ENCODE data around the gene RAB25.
"Not testable (repeated sequence)": the region's sequence is repeated elsewhere in the genome, so short reads cannot be mapped to it uniquely, and the experiment has no call there.

Gene RAB25

DNA sequence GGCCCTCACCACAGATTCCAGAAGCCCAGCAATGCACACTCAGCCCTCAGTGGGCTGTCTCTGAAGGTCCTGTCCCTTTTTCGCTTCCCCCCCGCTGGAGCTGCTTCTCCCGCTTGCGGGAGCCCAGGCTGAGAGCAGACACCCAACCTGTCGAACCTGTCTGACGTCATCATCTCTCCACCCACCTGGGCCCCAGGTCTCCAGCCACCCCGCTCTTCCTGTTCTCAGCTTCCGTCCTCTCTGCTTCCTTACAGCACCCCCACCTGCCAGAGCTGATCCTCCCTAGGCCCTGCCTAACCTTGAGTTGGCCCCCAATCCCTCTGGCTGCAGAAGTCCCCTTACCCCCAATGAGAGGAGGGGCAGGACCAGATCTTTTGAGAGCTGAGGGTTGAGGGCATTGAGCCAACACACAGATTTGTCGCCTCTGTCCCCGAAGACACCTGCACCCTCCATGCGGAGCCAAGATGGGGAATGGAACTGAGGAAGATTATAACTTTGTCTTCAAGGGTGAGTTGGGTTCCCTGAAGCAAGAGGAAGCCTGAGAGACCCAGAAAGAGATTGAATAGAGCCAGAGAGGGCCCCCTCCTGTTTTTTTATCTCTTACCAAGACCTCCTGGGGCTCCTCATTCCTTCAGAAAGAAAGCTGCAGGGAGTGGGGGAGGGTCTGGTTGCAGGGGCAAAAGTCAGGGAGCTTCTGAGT lies at the start of gene RAB25:
Gene RAB25 (plus strand): TSS at position 224 of the 700 bp plus-strand sequence. CDS start 241 bp downstream, at position 465.
- no peak for DNase-seq

GRCh38 chr1:156012051-156012817 lies 48.7 kb upstream of the RAB25 start:
- no peak for DNase-seq

- no peak for DNase-seq
These were observed 46.1 kb upstream of the RAB25 start for GRCh38 chr1:156014829-156015228.

GRCh38 chr1:156019946-156020292 lies 41.0 kb upstream of the RAB25 start:
- no peak for DNase-seq

DNA sequence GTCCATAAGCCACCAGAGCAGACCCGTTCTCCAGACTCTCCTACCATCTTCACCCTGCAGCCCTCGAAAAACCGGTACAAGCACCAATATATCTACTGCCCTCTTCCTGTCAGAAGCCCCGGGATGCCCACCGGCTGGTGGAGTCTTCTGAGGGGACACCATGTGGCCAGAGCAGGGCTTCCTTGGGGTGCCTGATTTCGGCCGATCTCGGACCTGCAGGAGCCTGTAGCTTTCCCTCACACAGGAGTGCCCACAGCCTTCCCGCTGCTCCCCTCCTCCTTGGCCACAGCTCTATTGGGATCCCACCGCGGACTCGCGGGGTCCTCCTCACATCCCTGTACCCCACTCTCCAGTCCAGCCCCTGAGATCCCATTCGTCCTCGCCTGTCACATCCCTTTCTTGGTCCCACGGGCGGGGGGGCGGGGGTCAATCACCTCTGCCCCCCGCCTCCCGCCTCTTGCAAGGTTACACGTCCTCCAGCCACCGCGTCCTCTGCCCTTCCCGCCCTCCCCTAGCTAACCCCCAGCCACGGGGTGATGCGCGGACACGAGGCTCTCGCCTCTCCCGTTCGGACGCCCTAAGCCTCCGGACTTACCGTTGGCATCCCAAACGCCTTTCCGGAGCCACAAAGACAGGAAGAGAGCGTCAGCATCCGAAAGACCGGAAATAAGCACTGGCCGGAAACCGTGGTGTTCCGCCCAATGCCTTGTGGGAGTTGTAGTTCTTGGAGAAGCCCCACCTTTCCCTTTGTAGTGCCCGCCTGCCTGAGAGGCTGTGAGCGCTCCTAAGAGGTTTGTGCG lies 40.5 kb upstream of the RAB25 start, which contains the start of gene SSR2:
Gene SSR2 (minus strand): TSS at position 659 of the 800 bp plus-strand sequence. CDS start 784 bp downstream, outside the sequence.
- peak in 57 of 58 donors; percentile 26 to 95 (median 82) for DNase-seq

DNA sequence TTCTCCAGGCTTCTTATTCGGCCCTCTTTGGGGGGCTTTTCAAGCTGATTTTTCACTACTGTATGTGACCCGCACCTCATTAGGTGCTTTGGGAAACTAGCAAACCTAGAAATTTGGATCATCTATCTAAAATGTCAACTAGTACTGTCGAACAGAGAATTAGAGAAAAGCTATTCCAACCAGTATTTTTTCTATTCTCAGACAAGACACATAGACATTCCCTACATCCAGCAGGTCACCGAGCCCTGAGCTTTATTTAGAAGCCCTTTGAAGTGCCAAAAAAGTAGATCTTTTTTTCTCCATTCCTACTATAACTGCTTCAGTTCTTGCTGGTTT lies 39.9 kb upstream of the RAB25 start:
- no peak for DNase-seq

DNA sequence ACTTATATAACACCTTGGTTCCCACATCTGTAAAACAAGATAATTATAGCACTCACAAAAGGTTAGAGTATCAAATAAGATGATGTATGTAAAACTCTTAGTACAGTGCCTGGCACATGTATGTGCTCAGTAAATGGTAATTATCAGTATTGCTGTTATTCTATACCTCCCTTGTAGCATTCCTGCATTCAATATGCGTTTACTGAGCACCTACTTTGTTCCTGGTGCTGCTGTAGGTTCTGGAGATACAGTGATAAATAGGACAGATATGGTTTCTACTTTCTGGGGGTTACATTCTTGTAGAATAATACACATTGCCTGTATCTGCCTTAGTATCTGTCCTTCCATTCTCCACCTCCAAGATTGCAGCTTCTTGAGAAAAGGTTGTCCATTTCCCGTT lies 39.0 kb upstream of the RAB25 start:
- DNase-seq = no peak

GRCh38 chr1:156024801-156025200 lies 36.2 kb upstream of the RAB25 start:
- DNase-seq = no peak

DNA sequence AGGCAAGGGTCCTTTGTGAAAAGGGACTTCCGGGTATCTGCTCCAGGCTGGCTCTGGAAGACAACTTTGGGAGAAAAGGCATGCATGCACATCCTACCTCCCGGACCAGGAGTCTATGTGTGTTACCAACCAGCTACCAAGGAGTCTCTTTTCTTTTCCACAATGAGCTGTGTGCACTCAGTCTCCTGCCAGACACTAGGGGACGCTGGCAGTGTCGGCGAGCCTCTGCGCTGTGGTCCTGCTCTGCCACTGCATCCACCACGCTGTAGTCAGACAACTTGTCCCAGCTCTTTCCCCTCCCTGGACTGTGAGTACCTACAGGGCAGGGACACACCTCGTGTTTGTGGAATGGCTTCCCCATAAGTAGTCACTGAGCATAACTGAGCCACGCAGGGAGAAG lies 35.1 kb upstream of the RAB25 start:
- peak in 11 of 58 donors; percentile 1 to 13 (median 7) for DNase-seq

DNA sequence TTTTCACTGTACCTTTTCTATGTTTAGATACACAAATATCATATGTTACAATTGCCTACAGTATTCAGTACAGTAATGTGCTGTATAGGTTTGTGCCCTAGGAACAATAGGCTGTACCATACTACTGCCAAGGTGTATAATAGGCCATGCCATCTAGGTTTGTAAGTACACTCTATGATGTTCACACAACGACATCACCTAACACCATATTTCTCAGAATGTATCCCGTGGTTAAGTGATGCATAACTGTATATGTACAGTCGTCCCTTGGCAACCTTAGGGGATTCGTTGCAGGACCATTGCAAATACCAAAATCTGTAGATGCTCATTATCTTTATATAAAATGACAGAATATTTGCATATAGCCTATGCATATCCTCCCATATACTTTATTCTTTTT lies 34.4 kb upstream of the RAB25 start:
- DNase-seq = no peak

GRCh38 chr1:156033011-156033410 lies 27.9 kb upstream of the RAB25 start:
- DNase-seq = no peak

DNA sequence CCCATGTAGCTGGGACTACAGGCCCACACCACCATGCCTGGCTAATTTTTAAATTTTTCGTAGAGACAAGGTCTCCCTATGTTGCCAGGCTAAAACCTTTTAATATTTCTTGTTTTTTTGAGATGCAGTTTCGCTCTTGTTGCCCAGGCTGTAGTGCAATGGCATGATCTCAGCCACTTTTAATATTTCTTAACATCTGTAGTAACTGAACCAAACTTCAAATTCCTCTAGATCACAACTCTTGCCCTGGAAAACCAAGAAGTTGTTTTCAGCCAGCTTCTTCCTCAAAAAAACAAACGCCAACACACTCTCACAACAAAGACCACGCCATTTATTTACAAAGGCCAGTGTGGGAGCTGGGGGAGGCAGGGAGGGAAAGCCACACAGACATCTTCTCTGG lies 26.0 kb upstream of the RAB25 start:
- not testable (repeated sequence) for DNase-seq

DNA sequence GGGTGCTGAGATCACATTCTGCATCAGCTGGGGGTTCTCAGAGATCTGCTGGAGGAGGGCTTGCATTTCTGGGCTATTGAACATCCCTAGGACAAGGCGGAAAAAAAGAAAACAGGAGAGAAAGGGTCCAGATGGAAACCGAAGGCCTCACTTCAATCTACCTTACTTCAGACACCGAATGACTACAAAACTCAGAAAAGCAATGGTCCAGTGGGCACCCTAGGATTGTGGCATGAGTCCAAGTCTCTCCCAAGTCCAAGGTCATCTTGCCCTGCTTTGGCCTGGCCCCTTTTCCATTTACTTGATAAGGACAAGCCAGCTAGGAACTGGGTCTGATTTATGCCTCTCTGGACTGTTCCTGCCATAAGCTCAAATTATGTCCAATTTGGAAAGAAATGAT lies 18.1 kb upstream of the RAB25 start:
- DNase-seq = no peak

DNA sequence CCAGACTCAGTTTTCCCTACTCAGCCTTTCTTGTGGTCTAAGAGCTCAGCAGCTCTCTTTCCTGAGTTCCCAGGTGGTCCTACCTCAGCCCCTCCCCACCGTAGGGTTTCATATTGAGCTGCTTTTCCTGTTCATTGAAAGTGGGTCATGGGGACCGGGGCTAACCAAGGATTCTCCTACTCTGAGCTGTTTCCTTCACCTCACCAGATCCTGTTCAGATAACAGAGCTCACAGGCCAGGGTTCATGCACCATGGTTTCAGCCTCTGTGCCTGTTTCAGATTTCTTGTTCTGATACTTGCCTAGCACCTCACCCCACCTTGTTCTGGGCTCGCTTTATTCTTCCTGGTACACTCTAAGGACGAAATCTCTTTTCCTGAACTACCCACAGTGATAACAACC lies 15.9 kb upstream of the RAB25 start:
- no peak for DNase-seq

DNA sequence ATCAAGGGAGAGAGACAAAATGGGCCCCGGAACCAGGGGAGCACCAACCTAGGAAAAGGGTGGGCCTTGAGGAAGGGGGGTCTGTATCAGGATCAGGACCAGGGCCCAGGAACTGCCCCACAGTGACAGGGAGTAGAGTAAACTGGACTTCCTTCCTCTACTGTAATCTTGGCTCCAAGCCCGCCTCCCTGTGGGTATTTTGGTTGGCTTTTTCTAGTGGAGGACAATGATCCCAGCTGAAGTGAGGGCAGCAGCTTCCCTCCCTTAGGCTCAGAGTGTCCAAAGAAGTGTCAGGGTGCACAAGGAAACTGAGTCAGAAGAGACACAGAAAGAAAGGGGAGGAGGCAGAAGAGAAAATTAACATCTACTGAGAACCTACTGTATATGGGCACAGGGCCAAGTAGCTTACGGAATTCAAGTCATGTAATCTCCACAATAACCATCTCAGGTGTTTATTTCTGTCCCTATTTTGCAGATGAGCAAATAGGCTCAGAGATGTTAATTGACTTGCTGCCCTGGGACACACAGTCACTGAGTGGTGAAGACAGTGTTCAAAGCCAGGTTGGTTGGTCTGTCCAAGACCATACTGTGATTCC lies 12.2 kb upstream of the RAB25 start:
- no peak for DNase-seq

- DNase-seq = peak in 35 of 58 donors; percentile 4 to 77 (median 33)
These were observed 10.6 kb upstream of the RAB25 start for GRCh38 chr1:156050376-156050775.

DNA sequence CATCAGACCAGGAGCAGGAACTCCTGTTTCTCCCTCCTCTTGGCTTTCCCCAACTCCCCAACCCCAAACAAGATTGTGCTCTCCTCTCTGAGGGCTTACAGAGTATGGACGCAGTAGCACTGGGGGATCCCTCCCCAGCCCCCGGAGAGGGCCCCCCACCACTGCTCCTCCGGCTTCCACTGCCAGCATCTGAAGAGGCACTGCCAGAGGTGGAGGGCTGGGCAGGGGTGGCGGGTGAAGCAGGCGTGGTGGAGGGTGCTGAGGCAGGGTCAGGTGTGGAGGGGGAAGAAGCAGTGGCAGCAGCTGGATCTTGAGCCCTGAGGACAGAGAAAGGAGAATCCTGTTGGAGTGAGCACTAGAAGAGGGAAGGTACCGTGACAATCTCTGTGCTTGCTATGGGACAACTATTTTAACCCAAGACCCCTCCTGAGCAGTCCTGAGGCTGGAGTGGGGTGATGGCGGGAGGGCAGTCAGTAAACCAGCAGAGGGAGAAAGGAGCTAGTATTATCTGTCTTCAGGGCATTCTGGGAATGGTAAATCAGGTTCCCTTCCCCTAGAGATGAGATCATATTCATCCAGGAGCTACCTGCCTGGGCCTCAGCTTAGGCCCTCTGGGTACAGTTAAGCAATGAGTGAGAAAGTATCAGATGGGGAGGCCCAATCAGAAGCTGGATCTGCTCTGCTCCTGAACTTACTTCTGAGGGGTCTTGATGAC lies 9.8 kb upstream of the RAB25 start:
- DNase-seq = no peak

DNA sequence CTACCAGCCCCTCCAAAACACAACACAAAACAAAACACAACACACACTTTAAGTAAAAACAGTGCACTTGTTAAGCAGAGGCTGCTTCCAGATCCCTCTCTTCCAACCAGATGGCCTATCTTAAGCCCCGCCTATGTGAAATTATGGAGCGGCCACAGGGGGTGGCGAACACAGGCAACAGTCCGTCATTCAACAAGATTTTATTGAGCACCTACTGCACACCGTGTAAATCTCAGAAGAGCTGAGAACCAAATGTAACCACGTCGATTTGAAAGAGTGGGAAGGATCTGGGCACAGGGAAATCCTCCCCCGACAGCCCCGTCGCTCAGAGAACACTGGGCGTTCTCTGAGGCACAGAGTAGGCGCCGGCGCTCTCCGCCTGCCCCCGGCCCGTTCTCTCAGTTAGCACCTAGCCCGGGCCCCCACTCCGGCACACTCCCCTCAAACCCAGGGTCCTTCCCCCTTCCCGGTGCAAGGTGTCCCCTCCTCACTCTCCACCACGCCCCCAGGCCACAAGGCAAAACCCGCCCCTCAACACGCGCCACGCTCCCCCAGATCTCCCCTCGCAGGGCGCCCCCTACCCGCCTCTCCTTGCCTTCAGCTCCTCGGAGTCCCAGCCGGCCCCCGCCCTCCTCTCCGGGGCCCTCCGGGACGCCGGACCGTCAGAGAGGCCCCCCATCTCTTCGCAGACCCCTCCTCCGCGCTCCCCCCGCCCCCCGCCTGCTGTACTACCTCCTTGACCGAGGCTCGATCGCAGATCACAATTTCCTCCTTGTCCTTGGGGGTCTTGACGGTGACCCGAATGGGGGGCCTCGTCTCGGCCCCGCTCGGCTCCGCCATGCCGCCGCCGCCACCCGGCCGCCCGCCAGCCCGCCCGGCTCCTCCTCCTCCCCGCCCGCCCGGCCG lies 7.8 kb upstream of the RAB25 start:
- peak in 39 of 58 donors; percentile 20 to 78 (median 48) for DNase-seq

DNA sequence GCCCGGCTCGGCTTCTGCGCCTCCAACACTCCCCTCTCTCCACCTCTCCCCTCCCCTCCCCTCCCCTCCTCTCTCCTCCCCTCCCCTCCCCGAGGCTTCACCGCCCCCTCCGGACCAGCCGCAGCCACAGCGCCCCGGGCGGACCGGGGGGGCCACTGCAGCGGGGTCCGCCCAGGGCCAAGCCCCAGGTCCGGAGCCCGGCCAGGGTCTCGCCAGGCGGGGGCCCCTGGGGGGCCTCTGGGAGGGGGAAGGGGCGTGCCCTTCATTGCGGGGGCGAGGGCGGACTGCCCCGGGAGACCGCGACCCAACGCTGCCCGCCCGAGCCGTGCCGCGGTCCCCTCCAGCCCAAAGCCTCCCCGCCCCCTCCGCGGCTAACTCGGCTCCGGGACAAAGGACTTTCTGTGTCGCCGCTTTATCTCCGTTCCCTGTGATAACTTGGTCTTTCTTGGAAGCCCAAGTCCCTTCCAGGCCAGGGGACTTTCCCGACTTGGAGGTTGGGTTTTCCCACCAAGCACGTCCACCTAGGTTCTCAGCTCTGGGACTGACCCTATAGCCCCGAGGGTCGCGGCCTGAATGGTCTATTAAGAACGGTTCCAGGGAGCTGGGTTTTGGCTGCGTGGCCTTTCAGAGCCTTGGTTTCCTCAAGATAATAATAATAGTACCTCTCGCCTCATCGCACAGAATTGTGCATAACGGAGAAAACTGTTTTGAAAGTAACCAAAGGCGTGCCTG lies 7.0 kb upstream of the RAB25 start, which contains the start of gene UBQLN4:
Gene UBQLN4 (minus strand): TSS at position 31 of the 732 bp plus-strand sequence. CDS start 97 bp downstream, outside the sequence.
- peak in 56 of 58 donors; percentile 48 to 92 (median 82) for DNase-seq

Measured in anterior cingulate cortex (tissue), 58 donors.